ENCODE data around the gene IPO4. TPM values are rescaled to one million over a fixed set of nuclear protein-coding genes. Genes with fewer than 3 reads are reported as not detected.

Gene IPO4
- total and polyA plus RNA-seq, 9 of the 15 experiments (the other 6 are each of a cell fraction or from before 2014, with no cell fraction given), result 7.3 to 122 (median 31.8) TPM

GRCh38 chr14:24187539-24187915 is 1.1 kb downstream of the IPO4 start:
- H4K20me1 ChIP-seq (replicated peaks; ENCODE audit: control insufficient read depth, insufficient read depth, low read length), result peaks cover 9% of the 10 kb centered on the region; the same call in 1 of the 2 replicates
- WGBS (ENCODE audit: insufficient coverage, low coverage, missing lambda C conversion rate), result 31% methylated on average over 2 of the region's 2 CpGs
- intact Hi-C loops (cut with micrococcal nuclease), result no loop called here
- peak overlapping the region; percentile 71 for H3K4me3 ChIP-seq
- ChIA-PET CTCF (ENCODE audit: low intra/inter-chr PET ratio) (no interaction called here), POLR2A (no interaction called here)
- in situ Hi-C loops (cut with MboI), result no loop called here
- peaks cover 0 to 21% of the 10 kb centered on the region in 2 experiments; a peak in 3 of 5 replicates for H3K4me1 ChIP-seq (replicated peaks in 1 of 2; ENCODE audit: control insufficient read depth in 2 of 2, insufficient read depth in 2 of 2, low read length in 2 of 2)
- H3K27ac ChIP-seq (ENCODE audit: extremely low read depth, low read depth, low read length), result no peak overlapping the region
- no peak for TF ChIP-seq CBFB (CRISPR knock-in tag; IDR thresholded peaks at IDR 0.05)
- no peak for TF ChIP-seq MEF2D (tag; conservative IDR thresholded peaks at IDR 0.05; ENCODE audit: low read depth)
- TF ChIP-seq, protein P1, sequence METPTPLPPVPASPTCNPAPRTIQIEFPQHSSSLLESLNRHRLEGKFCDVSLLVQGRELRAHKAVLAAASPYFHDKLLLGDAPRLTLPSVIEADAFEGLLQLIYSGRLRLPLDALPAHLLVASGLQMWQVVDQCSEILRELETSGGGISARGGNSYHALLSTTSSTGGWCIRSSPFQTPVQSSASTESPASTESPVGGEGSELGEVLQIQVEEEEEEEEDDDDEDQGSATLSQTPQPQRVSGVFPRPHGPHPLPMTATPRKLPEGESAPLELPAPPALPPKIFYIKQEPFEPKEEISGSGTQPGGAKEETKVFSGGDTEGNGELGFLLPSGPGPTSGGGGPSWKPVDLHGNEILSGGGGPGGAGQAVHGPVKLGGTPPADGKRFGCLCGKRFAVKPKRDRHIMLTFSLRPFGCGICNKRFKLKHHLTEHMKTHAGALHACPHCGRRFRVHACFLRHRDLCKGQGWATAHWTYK (CRISPR knock-in tag; IDR thresholded peaks at IDR 0.05), result no peak
- TF ChIP-seq ZNF830 (CRISPR knock-in tag; IDR thresholded peaks at IDR 0.05), result no peak
- TF ChIP-seq MAZ (CRISPR knock-in tag; conservative IDR thresholded peaks at IDR 0.05 in 1 of 2, IDR thresholded peaks at IDR 0.05 in 1 of 2), result no peak
- no peak for TF ChIP-seq TSC22D4 (tag; IDR thresholded peaks at IDR 0.05)
- no peak for TF ChIP-seq PML (IDR thresholded peaks at IDR 0.05; ENCODE audit: low read length)
- no peak for TF ChIP-seq ZFP30 (CRISPR knock-in tag; IDR thresholded peaks at IDR 0.05; ENCODE audit: borderline replicate concordance)
- TF ChIP-seq MXI1 (IDR thresholded peaks at IDR 0.05; ENCODE audit: low read depth, low read length), result no peak
- no peak for TF ChIP-seq ZNF75A (CRISPR knock-in tag; IDR thresholded peaks at IDR 0.05)
- TF ChIP-seq RBM22 (IDR thresholded peaks at IDR 0.05; ENCODE audit: low read depth, low read length, poor library complexity, severe bottlenecking), result no peak
- no peak for TF ChIP-seq CEBPB (tag; IDR thresholded peaks at IDR 0.05)
- TF ChIP-seq ETS2 (tag; IDR thresholded peaks at IDR 0.05; ENCODE audit: borderline replicate concordance, poor library complexity, severe bottlenecking), result no peak
- no peak for TF ChIP-seq ZNF511 (CRISPR knock-in tag; IDR thresholded peaks at IDR 0.05)
- TF ChIP-seq NFYB (IDR thresholded peaks at IDR 0.05; ENCODE audit: extremely low read depth, insufficient read length), result no peak
- TF ChIP-seq ZNF24 (IDR thresholded peaks at IDR 0.05), result no peak
- TF ChIP-seq ZNF165 (CRISPR knock-in tag; IDR thresholded peaks at IDR 0.05; ENCODE audit: borderline replicate concordance), result no peak
- no peak for TF ChIP-seq ELF1 (tag; IDR thresholded peaks at IDR 0.05)
- TF ChIP-seq SP1 (CRISPR knock-in tag; IDR thresholded peaks at IDR 0.05), result no peak
- H3K9me3 ChIP-seq (replicated peaks; ENCODE audit: control insufficient read depth, insufficient read depth, low read depth, low read length), result no peaks in the 10 kb centered on the region
- DNase-seq (ENCODE audit: extremely low read depth in 1 of 4, low spot score in 3 of 4), result no peak
- H3K36me3 ChIP-seq (ENCODE audit: control insufficient read depth, insufficient read depth, low read length), result peaks cover 71% of the 10 kb centered on the region; the same call in 2 of the 3 replicates
- no TSS peak for BruUV-seq (replicated peaks)
- H3K9ac ChIP-seq (ENCODE audit: insufficient read depth in 1 of 2, low read depth in 2 of 2, low read length in 2 of 2), result peak overlapping the region; percentile 87 to 91
- peak overlapping the region; percentile 87 for H3K4me2 ChIP-seq (ENCODE audit: insufficient read depth, low read length)
- peaks cover 3% of the 10 kb centered on the region for H3K9me1 ChIP-seq (ENCODE audit: control insufficient read depth, insufficient read depth, low read length)
- H2AFZ ChIP-seq (ENCODE audit: low read depth, low read length), result no peak overlapping the region
- ATAC-seq, result no peak
- no peak for FAIRE-seq
- peaks cover 23% of the 10 kb centered on the region for H3K79me2 ChIP-seq (ENCODE audit: control insufficient read depth, insufficient read depth, low read length)
- no peaks in the 10 kb centered on the region for H3K27me3 ChIP-seq (ENCODE audit: control insufficient read depth in 2 of 2, insufficient read depth in 2 of 2, low read length in 2 of 2)
